ENCODE data around the gene NID2.

DNA sequence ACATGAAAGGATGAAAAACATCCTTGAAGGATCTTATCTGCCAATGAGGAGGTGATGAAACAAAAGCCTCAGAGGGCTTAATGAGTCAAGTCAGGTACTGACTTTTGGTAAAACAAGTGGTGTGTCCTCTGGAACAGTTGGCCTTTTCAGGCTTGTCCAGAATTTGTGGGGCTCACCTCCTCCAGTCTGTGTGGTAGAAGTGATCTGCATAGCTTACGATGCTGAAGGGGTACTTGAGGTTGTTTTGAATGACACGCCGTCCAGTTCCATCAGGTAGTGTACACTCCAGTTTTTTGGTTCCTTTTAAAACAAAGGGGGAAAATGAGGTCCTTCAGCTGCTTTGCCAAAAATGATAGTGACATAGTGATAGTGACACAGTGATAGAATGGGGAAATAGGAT, 62.5 kb downstream of the NID2 start:
- TF ChIP-seq, protein P1, sequence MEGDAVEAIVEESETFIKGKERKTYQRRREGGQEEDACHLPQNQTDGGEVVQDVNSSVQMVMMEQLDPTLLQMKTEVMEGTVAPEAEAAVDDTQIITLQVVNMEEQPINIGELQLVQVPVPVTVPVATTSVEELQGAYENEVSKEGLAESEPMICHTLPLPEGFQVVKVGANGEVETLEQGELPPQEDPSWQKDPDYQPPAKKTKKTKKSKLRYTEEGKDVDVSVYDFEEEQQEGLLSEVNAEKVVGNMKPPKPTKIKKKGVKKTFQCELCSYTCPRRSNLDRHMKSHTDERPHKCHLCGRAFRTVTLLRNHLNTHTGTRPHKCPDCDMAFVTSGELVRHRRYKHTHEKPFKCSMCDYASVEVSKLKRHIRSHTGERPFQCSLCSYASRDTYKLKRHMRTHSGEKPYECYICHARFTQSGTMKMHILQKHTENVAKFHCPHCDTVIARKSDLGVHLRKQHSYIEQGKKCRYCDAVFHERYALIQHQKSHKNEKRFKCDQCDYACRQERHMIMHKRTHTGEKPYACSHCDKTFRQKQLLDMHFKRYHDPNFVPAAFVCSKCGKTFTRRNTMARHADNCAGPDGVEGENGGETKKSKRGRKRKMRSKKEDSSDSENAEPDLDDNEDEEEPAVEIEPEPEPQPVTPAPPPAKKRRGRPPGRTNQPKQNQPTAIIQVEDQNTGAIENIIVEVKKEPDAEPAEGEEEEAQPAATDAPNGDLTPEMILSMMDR (conservative IDR thresholded peaks at IDR 0.05; ENCODE audit: low read depth, low read length), result no peak
- TF ChIP-seq EZH2 (IDR thresholded peaks at IDR 0.05; ENCODE audit: borderline replicate concordance, low read depth, low read length, poor library complexity, severe bottlenecking), result no peak

Measured in A673 (cell line).